Measurements from ENCODE around the gene TEX55. TPM values are rescaled to one million over a fixed set of nuclear protein-coding genes. Genes with fewer than 3 reads are reported as not detected.

TEX55 gene
- total RNA-seq, 2 experiments from 2014 or later, result not detected

- Histone ChIP-seq H3K27me3 (ENCODE audit: control insufficient read depth in 1 of 2, insufficient read depth in 2 of 2, low read length in 2 of 2) (no peaks in the 10 kb centered on the region), H3K9me3 (ENCODE audit: control insufficient read depth in 1 of 2, insufficient read depth in 1 of 2, low read length in 2 of 2) (no peaks in the 10 kb centered on the region), H3K4me3 (ENCODE audit: low read length) (no peak overlapping the region), H3K27ac (ENCODE audit: low read depth in 1 of 2, low read length in 2 of 2) (no peak overlapping the region), H3K36me3 (ENCODE audit: insufficient read depth, low read length) (no peaks in the 10 kb centered on the region), H3K4me1 (ENCODE audit: insufficient read depth, low read length) (no peaks in the 10 kb centered on the region)
- no peak for DNase-seq
- Mint-ChIP-seq H3K4me1 (ENCODE audit: low read depth) (no peaks in the 10 kb centered on the region), H3K4me3 (no peak overlapping the region), H3K9me3 (no peaks in the 10 kb centered on the region), H3K36me3 (ENCODE audit: low read depth) (no peaks in the 10 kb centered on the region), H3K27me3 (peaks cover 4% of the 10 kb centered on the region), H3K27ac (no peak overlapping the region)
- ChIA-PET CTCF (no interaction called here), POLR2A (no interaction called here)
- ATAC-seq (ENCODE audit: poor library complexity), result no peak
- intact Hi-C loops (cut with DNase I, micrococcal nuclease), result no loop called here
- TF ChIP-seq CTCF (IDR thresholded peaks at IDR 0.05), result no peak
Observed at GRCh38 chr3:119184111-119184510, 38.1 kb downstream of the TEX55 start.

- no peak overlapping the region for H3K4me3 Mint-ChIP-seq
- H3K4me3 ChIP-seq (ENCODE audit: low read length), result no peak overlapping the region
- no peaks in the 10 kb centered on the region for H3K36me3 ChIP-seq (ENCODE audit: insufficient read depth, low read length)
- ChIA-PET POLR2A (no interaction called here), CTCF (no interaction called here)
- no peak overlapping the region for H3K27ac Mint-ChIP-seq
- ATAC-seq (ENCODE audit: poor library complexity), result no peak
- DNase-seq, result no peak
- H3K4me1 ChIP-seq (ENCODE audit: insufficient read depth, low read length), result no peaks in the 10 kb centered on the region
- no peaks in the 10 kb centered on the region for H3K36me3 Mint-ChIP-seq (ENCODE audit: low read depth)
- no peaks in the 10 kb centered on the region for H3K9me3 ChIP-seq (ENCODE audit: control insufficient read depth in 1 of 2, insufficient read depth in 1 of 2, low read length in 2 of 2)
- intact Hi-C loops (cut with DNase I, micrococcal nuclease), result no loop called here
- H3K27me3 Mint-ChIP-seq, result peaks cover 4% of the 10 kb centered on the region
- no peaks in the 10 kb centered on the region for H3K9me3 Mint-ChIP-seq
- no peak for TF ChIP-seq CTCF (IDR thresholded peaks at IDR 0.05)
- no peak overlapping the region for H3K27ac ChIP-seq (ENCODE audit: low read depth in 1 of 2, low read length in 2 of 2)
- no peaks in the 10 kb centered on the region for H3K27me3 ChIP-seq (ENCODE audit: control insufficient read depth in 1 of 2, insufficient read depth in 2 of 2, low read length in 2 of 2)
- no peaks in the 10 kb centered on the region for H3K4me1 Mint-ChIP-seq (ENCODE audit: low read depth)
Observed at GRCh38 chr3:119184796-119185570, 39.0 kb downstream of the TEX55 start.

DNA sequence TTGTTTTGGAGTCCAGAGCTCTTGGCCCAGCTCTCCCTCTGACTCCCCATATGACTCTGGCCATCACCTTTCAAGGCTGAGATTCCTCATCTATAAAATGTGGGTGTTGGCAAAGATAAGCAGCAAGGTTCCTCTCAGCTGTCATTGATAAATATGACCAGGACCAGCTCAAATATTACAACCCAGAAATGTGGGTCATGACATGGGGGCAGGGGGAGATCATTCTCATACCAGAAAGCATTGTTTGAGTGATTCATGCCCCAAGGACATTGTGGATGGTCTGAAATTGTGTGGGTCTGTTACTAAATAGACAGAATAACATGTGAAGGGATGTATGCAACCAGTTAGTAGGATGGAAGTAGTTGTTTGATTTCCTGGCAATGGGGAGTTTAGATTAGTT, 41.3 kb downstream of the TEX55 start:
- Mint-ChIP-seq H3K4me3 (no peak overlapping the region), H3K4me1 (ENCODE audit: low read depth) (no peaks in the 10 kb centered on the region), H3K27me3 (no peaks in the 10 kb centered on the region), H3K27ac (no peak overlapping the region), H3K36me3 (ENCODE audit: low read depth) (no peaks in the 10 kb centered on the region), H3K9me3 (no peaks in the 10 kb centered on the region)
- Histone ChIP-seq H3K4me1 (ENCODE audit: insufficient read depth, low read length) (no peaks in the 10 kb centered on the region), H3K27ac (ENCODE audit: low read depth in 1 of 2, low read length in 2 of 2) (no peak overlapping the region), H3K4me3 (ENCODE audit: low read length) (no peak overlapping the region), H3K27me3 (ENCODE audit: control insufficient read depth in 1 of 2, insufficient read depth in 2 of 2, low read length in 2 of 2) (no peaks in the 10 kb centered on the region), H3K36me3 (ENCODE audit: insufficient read depth, low read length) (no peaks in the 10 kb centered on the region), H3K9me3 (ENCODE audit: control insufficient read depth in 1 of 2, insufficient read depth in 1 of 2, low read length in 2 of 2) (no peaks in the 10 kb centered on the region)
- no peak for DNase-seq
- ChIA-PET CTCF (no interaction called here), POLR2A (no interaction called here)
- TF ChIP-seq CTCF (IDR thresholded peaks at IDR 0.05), result no peak
- intact Hi-C loops (cut with DNase I, micrococcal nuclease), result no loop called here
- ATAC-seq (ENCODE audit: poor library complexity), result no peak
